Measurements from ENCODE around the gene HLA-F.

The HLA-F gene

GRCh38 chr6:29723262-29723665 is at the start of gene HLA-F:
Gene HLA-F (plus strand): TSS chr6:29723434. CDS start chr6:29723464, 30 bp downstream.
- peak; percentile 70 for DNase-seq

GRCh38 chr6:29674008-29674407 is 49.2 kb upstream of the HLA-F start:
- no peak for DNase-seq

- DNase-seq = no peak
Measured at GRCh38 chr6:29675561-29675960, 47.7 kb upstream of the HLA-F start.

GRCh38 chr6:29676981-29677601 is 46.1 kb upstream of the HLA-F start:
- no peak for DNase-seq

- no peak for DNase-seq
Measured at GRCh38 chr6:29678114-29678513, 45.1 kb upstream of the HLA-F start.

- DNase-seq = no peak
Measured at GRCh38 chr6:29679962-29680361, 43.3 kb upstream of the HLA-F start.

- no peak for DNase-seq
Measured at GRCh38 chr6:29680416-29680815, 42.8 kb upstream of the HLA-F start.

GRCh38 chr6:29680904-29681303 is 42.3 kb upstream of the HLA-F start, which contains the start of gene ZFP57:
Gene ZFP57 (minus strand): TSS chr6:29681152. CDS start chr6:29677003, 4,149 bp downstream.
- DNase-seq = no peak

- no peak for DNase-seq
Measured at GRCh38 chr6:29681811-29682210, 41.4 kb upstream of the HLA-F start.

- DNase-seq = no peak
Measured at GRCh38 chr6:29685718-29686326, 37.4 kb upstream of the HLA-F start.

- no peak for DNase-seq
Measured at GRCh38 chr6:29694637-29695036, 28.6 kb upstream of the HLA-F start.

- no peak for DNase-seq
Measured at GRCh38 chr6:29696147-29697125, 26.8 kb upstream of the HLA-F start.

GRCh38 chr6:29702519-29703103 is 20.6 kb upstream of the HLA-F start:
- peak; percentile 36 for DNase-seq

GRCh38 chr6:29705389-29706231 is 17.6 kb upstream of the HLA-F start:
- no peak for DNase-seq

GRCh38 chr6:29708432-29709179 is 14.6 kb upstream of the HLA-F start:
- no peak for DNase-seq

GRCh38 chr6:29709188-29709587 is 14.0 kb upstream of the HLA-F start:
- no peak for DNase-seq

GRCh38 chr6:29710281-29710941 is 12.8 kb upstream of the HLA-F start:
- no peak for DNase-seq

GRCh38 chr6:29720863-29721262 is 2.4 kb upstream of the HLA-F start:
- no peak for DNase-seq

- no peak for DNase-seq
Measured at GRCh38 chr6:29723666-29724588, 693 bp downstream of the HLA-F start.
